Germinal center (tissue), 1 donor: ENCODE measurements around the gene MAGI1.

Experiments
- DNase-seq: peaks from one replicate; pipeline ENCODE4 v3.0.0; 2012; ENCODE audit warnings: mixed read lengths, low spot score

Gene MAGI1

GRCh38 chr3:65971293-65972252 lies 67.1 kb downstream of the MAGI1 start:
- DNase-seq, result no peak

DNA sequence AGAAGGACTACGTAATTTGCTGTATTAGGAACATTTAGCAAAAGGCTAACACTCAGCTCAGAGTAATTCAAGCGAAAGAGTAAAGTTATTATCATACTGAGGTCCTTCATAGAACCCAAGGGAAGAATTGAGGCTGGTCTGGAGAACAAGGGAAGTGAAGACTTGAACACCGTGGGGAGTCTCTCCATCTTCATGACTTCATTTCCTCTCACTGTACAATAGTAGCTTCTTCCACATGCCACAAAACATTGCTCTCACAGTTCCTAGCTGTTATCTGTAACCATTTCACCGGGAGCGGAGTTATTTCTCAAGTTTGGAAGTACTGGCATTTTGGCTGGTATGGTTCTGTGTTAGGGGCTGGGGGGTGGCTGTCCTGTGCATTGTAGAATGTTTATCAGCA lies 69.7 kb downstream of the MAGI1 start:
- DNase-seq, result no peak

GRCh38 chr3:65967451-65967850 lies 71.3 kb downstream of the MAGI1 start:
- no peak for DNase-seq

GRCh38 chr3:65964838-65965237 lies 73.9 kb downstream of the MAGI1 start:
- DNase-seq, result no peak

- no peak for DNase-seq
These were observed 74.7 kb downstream of the MAGI1 start for GRCh38 chr3:65963787-65964677.

DNA sequence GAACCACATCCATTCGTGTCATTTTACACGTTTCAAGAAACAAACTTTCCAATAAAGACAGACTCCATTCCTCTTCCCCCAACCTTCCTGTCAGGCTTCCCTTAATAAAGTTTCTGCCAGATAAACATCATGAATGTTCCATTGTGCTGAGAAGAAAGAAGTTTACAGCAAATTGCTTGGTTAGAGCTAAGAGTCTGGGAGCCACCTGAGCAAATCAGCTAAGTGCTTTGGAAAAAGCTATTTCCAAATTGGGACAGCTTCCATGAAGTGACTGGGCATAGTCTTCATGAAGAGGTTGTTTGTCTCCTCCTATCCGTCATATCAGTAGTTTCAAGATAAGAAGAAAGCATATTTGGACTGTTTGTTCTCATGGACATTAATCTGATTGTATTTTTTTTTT lies 77.0 kb downstream of the MAGI1 start:
- DNase-seq, result no peak

- DNase-seq, result no peak
These were observed 77.6 kb downstream of the MAGI1 start for GRCh38 chr3:65961128-65961527.

- no peak for DNase-seq
These were observed 78.6 kb downstream of the MAGI1 start for GRCh38 chr3:65960087-65960486.

DNA sequence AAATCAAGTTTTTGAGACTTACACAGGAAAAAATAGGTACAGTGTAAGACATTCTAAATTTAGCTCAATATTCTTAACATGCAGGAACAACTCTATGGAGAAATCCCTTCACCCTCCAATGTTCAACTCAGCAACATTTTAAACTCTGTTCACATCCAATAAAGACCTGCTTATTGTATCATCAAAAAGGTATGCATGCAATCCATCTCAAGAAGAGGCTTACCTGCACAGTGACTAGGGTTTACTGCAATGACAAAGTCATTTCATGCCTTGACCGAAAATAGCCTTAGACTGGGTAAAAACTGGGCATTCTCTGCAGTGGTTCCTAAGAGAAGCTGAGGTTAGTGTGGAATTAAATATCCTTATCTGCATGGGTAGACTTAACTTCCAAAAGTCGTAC lies 80.5 kb downstream of the MAGI1 start:
- no peak for DNase-seq

- DNase-seq, result no peak
These were observed 82.8 kb downstream of the MAGI1 start for GRCh38 chr3:65955792-65956477.

GRCh38 chr3:65953881-65954733 lies 84.6 kb downstream of the MAGI1 start:
- no peak for DNase-seq

DNA sequence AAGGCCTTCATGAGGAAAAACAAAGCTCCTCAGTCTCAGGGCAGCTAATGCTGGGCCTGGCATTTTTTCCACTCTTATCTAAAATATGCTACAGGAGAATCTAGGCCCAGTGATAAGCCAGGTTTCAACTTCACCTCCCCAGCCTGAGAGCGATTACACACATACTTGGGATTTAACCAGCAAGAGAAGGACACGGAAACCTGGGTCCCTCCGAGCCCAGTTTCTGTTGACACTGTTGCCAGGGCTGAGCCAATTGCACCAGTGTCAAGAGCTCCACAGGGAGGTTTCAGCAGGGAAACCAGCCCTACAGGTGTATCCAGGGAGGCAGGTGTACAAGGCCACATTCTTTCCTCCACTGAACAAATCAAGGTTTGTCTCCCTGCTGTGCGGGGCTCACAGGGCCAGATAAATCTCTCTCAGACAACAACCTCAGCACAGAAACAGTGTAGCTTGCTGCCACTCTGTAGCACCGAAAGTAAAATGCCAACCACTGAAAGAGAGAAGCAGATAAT lies 85.4 kb downstream of the MAGI1 start:
- no peak for DNase-seq

DNA sequence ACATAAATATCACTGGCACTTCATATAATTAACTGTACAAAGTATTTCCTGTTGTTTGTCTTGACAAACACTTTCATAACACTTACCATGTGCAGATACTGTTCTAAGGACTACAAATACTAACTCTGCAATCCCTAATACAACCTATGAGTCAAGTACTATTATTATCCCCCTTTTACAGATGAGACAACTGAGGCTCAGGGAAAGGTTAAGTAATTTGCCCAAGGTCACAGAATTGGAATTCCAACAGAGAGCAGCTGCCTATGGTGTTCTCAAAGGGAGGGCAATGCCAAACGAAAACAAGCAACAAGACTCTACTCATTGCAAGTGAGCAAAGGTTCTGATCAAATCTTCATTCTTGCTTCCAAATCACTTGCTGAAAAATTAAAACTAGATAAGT lies 85.9 kb downstream of the MAGI1 start:
- no peak for DNase-seq

DNA sequence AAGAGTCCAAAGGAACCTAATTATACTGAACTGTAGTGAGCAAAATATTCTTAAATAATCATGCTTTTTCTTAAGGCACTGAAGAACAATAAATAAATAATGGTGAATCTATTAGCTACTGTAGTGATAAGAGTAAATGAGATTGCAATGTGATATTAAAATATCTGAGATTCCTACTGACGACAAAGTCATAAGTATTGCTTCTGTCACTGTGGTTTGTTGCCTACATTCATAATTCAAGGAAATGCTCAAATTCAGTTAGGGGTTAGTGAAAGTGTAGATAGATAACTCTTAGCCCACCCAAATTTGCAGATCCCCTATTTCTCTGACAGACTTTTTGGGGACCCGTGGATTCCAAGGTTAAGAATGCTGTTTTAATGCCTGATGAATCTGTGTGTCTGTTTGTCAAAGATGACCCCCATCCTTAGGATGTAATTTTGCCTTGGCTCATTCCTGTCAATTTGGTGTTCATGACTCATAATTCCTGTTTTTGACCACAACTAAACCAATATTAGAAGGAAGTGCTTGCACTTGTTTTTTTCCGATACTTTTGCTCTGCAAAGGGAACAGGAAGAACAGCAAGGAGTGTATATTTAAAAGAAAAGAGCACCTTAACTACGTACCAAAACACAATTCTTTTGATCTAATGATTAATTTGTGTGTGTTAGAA lies 86.7 kb downstream of the MAGI1 start:
- DNase-seq, result no peak

DNA sequence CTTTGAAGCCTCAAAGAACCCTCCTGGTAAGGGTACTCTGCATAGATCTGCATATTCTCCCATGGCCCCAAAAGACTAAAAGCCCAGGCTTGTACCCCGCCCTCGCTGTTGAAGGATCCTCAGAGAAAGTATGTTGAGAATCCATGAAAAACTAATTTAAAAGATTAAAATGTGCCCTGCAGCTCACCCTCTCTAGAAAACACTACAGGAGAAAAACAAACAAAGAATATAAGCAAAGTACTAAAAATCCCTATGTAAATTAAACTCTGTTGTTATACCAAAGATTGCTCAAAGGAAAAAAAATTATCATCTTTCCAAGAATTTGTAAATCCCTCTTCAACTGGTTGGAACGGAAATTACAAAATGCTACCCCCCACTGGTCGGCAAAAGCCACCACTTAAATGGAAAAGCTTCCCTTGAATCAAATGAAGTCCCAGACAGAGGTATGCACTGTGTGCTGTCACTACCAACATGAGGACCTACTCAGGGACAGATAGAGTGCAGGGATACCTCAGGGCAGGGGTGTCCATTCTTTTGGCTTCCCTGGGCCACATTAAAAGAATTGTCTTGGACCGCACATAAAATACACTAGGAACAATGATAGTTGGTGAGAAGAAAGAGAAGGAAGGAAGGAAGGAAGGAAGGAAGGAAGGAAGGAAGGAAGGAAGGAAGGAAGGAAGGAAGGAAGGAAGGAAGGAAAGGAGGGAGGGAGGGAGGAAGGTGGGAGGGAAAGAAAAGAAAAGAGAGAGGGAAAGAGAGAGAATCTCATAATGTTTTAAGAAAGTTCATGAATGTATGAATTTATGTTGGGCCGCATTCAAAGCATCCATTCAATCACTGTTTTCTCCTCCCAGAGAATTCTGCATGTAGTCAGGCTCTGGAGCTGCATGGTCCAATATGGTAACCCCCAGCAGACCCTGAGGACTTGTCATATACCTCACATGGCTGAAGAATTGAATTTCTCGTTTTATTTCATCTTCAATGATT lies 88.1 kb downstream of the MAGI1 start:
- no peak for DNase-seq

GRCh38 chr3:65948841-65949573 lies 89.7 kb downstream of the MAGI1 start:
- DNase-seq, result no peak

- no peak for DNase-seq
These were observed 92.3 kb downstream of the MAGI1 start for GRCh38 chr3:65946438-65946837.

DNA sequence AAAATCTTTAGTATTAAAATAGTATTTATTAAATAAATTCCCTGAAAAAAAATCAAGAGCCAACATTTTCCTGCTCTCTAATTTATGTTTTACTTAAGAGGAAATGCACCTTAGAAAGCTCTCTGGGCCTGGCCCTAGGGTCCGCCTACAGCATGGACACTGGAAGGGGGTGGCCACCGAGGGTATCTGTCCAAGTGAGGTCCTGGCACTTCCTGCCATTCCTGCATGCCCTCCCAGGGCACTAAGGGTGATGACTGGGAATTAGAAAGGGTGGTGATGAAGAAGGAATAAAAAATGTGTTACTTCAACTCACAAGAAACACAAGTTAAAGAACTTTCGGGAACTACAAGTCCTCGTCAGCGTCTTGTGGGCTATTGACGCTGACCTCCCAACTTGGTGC lies 92.8 kb downstream of the MAGI1 start:
- no peak for DNase-seq

DNA sequence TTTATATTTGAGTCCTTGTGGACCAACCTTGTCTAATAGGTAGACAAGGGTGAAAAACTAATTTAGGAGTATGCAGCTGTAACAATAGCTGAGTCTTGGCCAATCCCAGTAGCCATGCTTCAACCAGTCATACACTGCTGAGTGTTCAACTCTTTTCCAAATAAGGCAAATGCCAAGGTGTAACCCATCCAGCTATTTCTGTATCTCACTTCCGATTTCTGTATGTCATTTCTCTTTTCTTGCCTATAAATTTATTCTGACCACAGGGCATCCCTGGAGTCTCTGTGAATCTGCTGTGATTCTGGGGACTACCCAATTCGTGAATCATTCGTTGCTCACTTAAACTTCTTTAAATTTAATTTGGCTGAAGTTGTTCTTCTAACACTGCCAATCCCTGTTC lies 93.2 kb downstream of the MAGI1 start:
- no peak for DNase-seq
